HFFc6 (cell line): ENCODE data around the gene RABGAP1L. TPM values are rescaled to one million over a fixed set of nuclear protein-coding genes. Genes with fewer than 3 reads are reported as not detected.

Experiments
- DNase-seq: peaks from one replicate; pipeline ENCODE4 v3.0.0-alpha.2; 2018
- H3K27ac Mint-ChIP-seq: 2 replicates; pipeline ENCODE4 v1.8.0; 2020; ENCODE audit warnings: mild to moderate bottlenecking, mixed read lengths
- H3K27me3 Mint-ChIP-seq: 2 replicates; pipeline ENCODE4 v1.8.0; 2021; ENCODE audit warnings: mild to moderate bottlenecking, moderate library complexity, mixed read lengths; ENCODE audit not compliant: insufficient read depth
- H3K36me3 Mint-ChIP-seq: 2 replicates; pipeline ENCODE4 v1.8.0; 2021; ENCODE audit warnings: low read depth, mixed read lengths
- H3K4me1 Mint-ChIP-seq: 2 replicates; pipeline ENCODE4 v1.8.0; 2020; ENCODE audit warnings: low read depth, mixed read lengths
- H3K4me3 Mint-ChIP-seq: 2 replicates; pipeline ENCODE4 v1.8.0; 2020; ENCODE audit warnings: mild to moderate bottlenecking, moderate library complexity, mixed read lengths
- H3K9me3 Mint-ChIP-seq: 2 replicates; pipeline ENCODE4 v1.8.0; 2020; ENCODE audit warnings: mild to moderate bottlenecking, mixed read lengths
- total RNA-seq, 6 experiments: library from RNA; stranded (reverse); fragmentation: NEBNext Ultra II Directional; extraction: Animal tissue kit (Norgen Biotek cat#: 25700); gene quantifications; 2 replicates in 1 of 6; 3 replicates in 5 of 6; pipeline ENCODE4 v1.2.3, GENCODE V29; 2021
- TF ChIP-seq, protein P1 (sequence below): fragments of 200-600 bp; sonication (generic); IDR thresholded peaks from 2 replicates; pipeline ENCODE4 v1.5.0; 2021; ENCODE audit warnings: antibody characterized with exemption, mild to moderate bottlenecking

Gene RABGAP1L
- total RNA-seq, 6 experiments from 2014 or later, result 14.5 to 16.9 (median 16.0) TPM

DNA sequence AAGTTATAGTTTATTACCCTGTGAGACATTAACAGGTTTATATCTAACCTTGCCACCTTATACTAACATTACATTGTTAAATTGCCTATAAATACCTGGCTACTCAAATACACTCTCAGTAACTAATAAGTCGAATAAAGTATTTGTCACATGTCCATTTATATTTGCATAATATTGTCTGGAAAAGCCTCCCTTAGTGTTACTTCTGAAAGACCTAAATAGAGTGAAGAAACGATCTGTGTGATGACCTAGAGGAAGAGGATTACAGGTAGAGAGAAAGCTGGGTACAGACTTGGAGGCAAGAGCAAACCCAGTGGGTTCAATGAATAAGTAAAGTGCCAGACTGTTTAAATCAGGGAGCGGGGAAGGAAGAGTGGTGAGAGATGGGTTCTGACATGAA is 837.7 kb downstream of the RABGAP1L start:
- TF ChIP-seq, protein P1, sequence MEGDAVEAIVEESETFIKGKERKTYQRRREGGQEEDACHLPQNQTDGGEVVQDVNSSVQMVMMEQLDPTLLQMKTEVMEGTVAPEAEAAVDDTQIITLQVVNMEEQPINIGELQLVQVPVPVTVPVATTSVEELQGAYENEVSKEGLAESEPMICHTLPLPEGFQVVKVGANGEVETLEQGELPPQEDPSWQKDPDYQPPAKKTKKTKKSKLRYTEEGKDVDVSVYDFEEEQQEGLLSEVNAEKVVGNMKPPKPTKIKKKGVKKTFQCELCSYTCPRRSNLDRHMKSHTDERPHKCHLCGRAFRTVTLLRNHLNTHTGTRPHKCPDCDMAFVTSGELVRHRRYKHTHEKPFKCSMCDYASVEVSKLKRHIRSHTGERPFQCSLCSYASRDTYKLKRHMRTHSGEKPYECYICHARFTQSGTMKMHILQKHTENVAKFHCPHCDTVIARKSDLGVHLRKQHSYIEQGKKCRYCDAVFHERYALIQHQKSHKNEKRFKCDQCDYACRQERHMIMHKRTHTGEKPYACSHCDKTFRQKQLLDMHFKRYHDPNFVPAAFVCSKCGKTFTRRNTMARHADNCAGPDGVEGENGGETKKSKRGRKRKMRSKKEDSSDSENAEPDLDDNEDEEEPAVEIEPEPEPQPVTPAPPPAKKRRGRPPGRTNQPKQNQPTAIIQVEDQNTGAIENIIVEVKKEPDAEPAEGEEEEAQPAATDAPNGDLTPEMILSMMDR, result no peak
- H3K36me3 Mint-ChIP-seq, result peaks cover 7% of the 10 kb centered on the region
- no peak for DNase-seq
- no peaks in the 10 kb centered on the region for H3K9me3 Mint-ChIP-seq
- peak overlapping the region; percentile 4 for H3K27ac Mint-ChIP-seq
- peaks cover 48% of the 10 kb centered on the region for H3K4me1 Mint-ChIP-seq
- no peak overlapping the region for H3K4me3 Mint-ChIP-seq
- H3K27me3 Mint-ChIP-seq, result peaks cover 4% of the 10 kb centered on the region; the same call in 1 of the 2 replicates

DNA sequence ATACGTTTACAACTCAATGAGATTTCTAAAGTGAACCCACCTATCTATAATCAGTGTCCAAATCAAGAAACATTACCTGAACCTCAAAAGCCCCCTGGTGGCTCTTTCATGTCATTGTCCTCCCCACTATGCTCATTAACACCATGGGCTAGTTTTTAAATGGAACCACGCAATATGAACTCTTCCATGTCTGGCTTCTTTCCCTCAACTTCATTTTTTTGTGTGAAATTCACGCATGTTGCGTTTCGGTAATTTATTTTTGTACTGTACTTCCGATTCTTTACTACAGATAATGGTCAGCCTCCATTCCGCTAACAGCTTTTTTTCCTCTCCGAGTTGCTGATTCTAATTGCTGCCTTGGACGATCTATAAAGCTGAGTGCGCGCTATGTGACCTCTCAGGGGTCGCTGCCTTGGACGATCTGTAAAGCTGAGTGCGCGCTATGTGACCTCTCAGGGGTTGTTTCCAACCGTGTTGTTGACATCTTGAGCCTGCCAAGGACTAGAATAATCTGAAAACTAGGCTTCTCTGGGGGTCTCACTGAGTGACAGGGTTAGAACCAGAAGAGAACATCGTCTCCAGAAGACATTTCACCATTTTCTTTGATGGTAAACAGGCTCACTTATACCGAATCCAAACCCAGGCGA is 839.4 kb downstream of the RABGAP1L start:
- TF ChIP-seq, protein P1, result peak; percentile 89
- Mint-ChIP-seq H3K27me3 (peaks cover 4% of the 10 kb centered on the region; the same call in 1 of the 2 replicates), H3K4me3 (no peak overlapping the region), H3K4me1 (peaks cover 65% of the 10 kb centered on the region), H3K36me3 (peaks cover 11% of the 10 kb centered on the region), H3K9me3 (no peaks in the 10 kb centered on the region), H3K27ac (no peak overlapping the region)
- no peak for DNase-seq

DNA sequence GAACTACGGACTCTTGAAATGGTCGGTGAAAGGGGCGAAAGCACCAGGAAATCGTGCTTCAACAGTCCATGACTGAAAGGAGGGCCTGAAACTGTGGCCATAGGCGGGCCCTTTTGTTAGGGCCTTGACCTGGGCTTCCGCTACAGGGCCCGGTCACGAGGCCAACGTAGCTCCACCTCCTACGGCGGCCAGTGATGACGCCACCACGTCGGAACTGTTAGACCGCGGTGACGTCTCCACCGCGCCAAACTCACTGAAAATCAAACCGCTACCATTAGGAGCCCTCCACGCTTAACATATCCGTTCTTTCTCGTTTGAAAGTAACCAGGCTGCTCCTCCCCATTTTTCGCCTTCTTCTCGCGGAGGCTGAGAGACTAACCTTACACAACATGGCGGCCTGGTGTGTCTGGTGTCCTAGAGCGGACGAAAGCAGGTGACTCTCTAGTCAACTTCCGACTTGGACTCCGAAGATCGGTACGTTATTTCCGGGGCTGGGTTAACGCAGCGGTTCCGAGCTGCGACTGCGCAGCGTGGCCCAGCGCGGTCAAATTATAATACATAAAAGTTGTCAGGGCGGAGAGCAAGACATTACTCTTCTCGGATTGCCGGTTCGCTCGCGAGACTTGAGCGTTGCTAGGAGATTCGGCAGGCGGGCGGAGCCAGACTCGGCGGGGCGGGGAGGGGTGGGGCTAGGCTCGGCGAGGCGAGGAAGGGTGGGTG is 840.1 kb downstream of the RABGAP1L start:
- Mint-ChIP-seq H3K27ac (no peak overlapping the region), H3K4me3 (no peak overlapping the region), H3K9me3 (no peaks in the 10 kb centered on the region), H3K4me1 (peaks cover 72% of the 10 kb centered on the region), H3K27me3 (peaks cover 4% of the 10 kb centered on the region; the same call in 1 of the 2 replicates), H3K36me3 (peaks cover 11% of the 10 kb centered on the region)
- TF ChIP-seq, protein P1, result no peak
- peak; percentile 99 for DNase-seq

DNA sequence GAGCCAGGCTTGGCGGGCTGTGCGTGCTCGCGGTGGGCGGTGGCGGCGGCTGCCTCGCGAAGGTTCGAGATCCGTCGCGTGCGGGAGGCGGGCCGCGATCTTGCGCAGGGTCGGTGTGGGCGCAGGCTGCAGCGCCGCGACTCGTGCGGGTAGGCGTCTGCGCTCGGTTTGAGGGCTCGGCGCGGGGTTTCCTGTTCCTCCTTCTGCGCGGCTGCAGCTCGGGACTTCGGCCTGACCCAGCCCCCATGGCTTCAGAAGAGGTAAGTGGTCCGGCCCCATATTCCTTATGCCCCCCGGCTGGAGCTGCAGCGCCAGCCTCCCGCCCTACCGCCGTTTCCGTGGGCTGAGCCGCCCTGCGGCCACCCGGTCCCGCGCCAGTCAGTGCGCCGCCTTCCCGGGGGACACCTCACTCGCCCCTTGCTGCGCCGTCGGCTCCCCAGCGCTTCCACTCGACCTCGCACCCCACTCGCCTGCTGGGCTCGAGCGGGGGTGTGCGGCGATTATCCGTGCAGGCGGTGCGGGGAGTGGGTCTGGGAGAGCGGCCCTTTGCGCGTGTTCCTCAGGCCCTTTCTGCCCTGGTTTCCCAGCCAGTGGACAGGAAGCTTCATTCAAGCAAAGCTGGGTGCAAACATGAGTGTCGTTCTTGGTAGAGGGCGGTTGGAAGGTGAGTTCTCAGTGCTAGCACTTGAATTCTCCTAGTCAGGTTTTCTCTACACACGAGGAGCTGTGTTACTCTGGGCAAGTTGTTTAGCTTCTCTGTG is 840.8 kb downstream of the RABGAP1L start, which contains the start of gene CACYBP:
TSS of gene CACYBP (plus strand) at position 12 of the 761 bp plus-strand sequence. CDS start at position 246, 234 bp downstream.
- TF ChIP-seq, protein P1, result no peak
- H3K4me1 Mint-ChIP-seq, result peaks cover 73% of the 10 kb centered on the region
- no peaks in the 10 kb centered on the region for H3K9me3 Mint-ChIP-seq
- no peak within 1 kb of the TSS for H3K4me3 Mint-ChIP-seq
- no peak within 1 kb of the TSS for H3K27ac Mint-ChIP-seq
- peaks cover 4% of the 10 kb centered on the region; the same call in 1 of the 2 replicates for H3K27me3 Mint-ChIP-seq
- H3K36me3 Mint-ChIP-seq, result peaks cover 11% of the 10 kb centered on the region
- peak; percentile 23 for DNase-seq

DNA sequence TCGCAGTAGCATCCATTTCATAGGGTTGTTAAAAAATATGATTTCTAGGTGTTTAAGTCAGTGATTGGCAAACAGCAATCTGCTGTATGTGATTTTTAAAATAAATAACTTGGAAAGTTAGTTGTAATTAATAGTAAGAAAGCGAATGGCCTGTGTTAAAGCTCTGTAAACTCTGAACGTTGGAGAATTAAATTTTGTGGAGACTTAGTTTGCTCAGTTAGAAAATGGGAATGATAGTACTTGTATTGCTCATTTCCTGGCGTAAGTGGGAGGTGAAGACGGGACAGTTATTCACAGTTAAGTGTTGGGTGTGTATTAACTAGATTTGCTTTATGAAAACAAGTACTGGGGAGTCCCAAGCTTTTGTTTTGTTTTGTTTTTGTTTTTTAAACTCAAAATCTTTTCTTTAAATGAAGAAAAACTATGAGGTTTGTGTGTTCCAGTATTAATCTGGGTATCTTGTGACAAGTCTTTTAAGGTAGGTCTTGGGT is 841.4 kb downstream of the RABGAP1L start:
- H3K4me3 Mint-ChIP-seq, result no peak overlapping the region
- DNase-seq, result no peak
- H3K36me3 Mint-ChIP-seq, result peaks cover 11% of the 10 kb centered on the region
- no peak overlapping the region for H3K27ac Mint-ChIP-seq
- no peaks in the 10 kb centered on the region for H3K9me3 Mint-ChIP-seq
- TF ChIP-seq, protein P1, result no peak
- peaks cover 71% of the 10 kb centered on the region for H3K4me1 Mint-ChIP-seq
- peaks cover 4% of the 10 kb centered on the region; the same call in 1 of the 2 replicates for H3K27me3 Mint-ChIP-seq
